AG09319 (cell line): Measurements from ENCODE around the gene S1PR4.

Experiments used
- DNase-seq: peaks from one replicate; pipeline ENCODE4 v3.0.0-alpha.2; 2010; ENCODE audit warnings: low read depth; ENCODE audit errors: extremely low read depth
- TF ChIP-seq, protein P1 (sequence below): IDR thresholded peaks from 2 replicates; pipeline ENCODE4 v1.5.1; 2011; ENCODE audit warnings: low read depth, mild to moderate bottlenecking, inconsistent platforms, low read length, moderate library complexity

Gene S1PR4

DNA sequence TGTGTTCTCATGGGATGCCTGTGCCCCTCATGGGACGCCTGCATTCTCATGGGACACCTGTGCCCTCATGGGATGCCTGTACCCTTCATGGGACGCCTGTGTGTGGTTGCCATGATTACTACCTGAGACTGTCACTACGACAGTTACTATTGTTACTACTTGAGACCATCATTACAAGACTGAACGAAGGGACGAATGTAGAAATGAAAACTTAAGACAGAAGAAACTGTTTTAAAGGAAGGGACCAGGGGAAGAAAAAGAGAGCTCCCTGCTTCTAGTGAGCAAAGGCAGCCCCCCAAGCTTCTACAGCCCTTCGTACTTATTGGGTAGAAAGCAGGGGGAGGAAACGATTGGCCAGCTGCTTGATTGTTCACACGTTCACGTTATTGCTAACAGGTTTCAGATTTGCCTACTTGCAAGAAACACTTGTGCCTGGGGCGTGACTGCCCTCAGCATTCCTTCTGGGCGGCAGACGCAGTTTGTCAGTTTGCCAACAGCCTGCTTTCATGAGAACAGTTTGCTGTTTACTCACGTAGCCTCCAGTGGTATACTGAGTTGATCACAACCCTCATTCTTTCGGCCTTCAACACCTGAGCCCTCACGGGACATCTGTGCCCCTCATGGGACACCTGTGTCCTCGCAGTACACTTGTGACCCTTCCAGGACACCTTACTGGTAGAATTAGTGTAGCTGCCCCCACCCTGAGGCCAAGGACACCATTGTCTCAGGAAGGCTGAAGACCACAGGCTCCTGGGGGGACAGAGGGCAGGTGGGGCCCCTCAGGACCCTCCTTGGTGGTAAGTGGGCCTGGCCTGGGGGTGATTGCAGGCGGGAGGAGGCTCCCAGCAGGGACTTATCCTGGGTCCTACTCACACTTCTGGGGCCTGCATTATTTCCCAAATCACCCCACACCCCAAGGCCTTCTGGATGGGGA lies 2.5 kb upstream of the S1PR4 start:
- TF ChIP-seq, protein P1, sequence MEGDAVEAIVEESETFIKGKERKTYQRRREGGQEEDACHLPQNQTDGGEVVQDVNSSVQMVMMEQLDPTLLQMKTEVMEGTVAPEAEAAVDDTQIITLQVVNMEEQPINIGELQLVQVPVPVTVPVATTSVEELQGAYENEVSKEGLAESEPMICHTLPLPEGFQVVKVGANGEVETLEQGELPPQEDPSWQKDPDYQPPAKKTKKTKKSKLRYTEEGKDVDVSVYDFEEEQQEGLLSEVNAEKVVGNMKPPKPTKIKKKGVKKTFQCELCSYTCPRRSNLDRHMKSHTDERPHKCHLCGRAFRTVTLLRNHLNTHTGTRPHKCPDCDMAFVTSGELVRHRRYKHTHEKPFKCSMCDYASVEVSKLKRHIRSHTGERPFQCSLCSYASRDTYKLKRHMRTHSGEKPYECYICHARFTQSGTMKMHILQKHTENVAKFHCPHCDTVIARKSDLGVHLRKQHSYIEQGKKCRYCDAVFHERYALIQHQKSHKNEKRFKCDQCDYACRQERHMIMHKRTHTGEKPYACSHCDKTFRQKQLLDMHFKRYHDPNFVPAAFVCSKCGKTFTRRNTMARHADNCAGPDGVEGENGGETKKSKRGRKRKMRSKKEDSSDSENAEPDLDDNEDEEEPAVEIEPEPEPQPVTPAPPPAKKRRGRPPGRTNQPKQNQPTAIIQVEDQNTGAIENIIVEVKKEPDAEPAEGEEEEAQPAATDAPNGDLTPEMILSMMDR: no peak
- peak; percentile 47 for DNase-seq

DNA sequence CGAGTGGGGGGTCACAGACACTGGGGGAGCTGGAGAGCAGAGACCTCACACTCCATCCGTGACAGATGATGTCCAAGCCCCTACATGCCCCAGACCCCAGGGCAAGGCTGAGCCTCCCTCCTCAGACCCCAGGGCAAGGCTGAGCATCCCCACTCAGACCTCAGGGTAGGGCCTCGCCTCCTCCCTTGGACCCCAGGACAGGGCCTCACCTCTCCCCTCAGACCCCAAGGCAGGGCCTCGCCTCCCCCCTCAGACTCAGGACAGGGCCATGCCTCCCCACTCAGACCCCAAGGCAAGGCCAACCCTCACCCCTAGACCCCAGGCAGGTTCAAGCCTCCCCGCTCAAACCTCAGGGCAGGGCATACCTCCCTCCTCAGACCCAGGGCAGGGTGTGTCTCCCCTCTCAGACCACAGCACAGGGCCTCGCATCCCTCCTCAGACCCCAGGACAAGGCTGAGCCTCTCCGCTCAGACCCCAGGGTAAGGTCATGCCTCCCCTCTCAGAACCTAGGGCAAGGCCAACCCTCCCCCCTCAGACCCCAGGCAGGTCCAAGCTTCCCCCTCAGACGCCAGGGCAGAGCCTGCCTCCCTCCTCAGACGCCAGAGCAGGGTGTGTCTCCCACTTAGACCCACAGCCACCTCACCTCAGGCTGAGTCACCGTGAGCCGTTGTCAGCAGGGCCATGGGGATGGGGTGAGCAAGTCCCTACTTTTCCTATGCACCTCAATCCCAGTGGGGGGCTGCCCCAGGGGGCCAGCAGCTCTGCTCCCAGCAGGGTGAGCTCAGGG lies 1.7 kb upstream of the S1PR4 start:
- TF ChIP-seq, protein P1: no peak
- DNase-seq: no peak

DNA sequence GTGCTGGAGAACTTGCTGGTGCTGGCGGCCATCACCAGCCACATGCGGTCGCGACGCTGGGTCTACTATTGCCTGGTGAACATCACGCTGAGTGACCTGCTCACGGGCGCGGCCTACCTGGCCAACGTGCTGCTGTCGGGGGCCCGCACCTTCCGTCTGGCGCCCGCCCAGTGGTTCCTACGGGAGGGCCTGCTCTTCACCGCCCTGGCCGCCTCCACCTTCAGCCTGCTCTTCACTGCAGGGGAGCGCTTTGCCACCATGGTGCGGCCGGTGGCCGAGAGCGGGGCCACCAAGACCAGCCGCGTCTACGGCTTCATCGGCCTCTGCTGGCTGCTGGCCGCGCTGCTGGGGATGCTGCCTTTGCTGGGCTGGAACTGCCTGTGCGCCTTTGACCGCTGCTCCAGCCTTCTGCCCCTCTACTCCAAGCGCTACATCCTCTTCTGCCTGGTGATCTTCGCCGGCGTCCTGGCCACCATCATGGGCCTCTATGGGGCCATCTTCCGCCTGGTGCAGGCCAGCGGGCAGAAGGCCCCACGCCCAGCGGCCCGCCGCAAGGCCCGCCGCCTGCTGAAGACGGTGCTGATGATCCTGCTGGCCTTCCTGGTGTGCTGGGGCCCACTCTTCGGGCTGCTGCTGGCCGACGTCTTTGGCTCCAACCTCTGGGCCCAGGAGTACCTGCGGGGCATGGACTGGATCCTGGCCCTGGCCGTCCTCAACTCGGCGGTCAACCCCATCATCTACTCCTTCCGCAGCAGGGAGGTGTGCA lies 587 bp downstream of the S1PR4 start:
- no peak for DNase-seq

DNA sequence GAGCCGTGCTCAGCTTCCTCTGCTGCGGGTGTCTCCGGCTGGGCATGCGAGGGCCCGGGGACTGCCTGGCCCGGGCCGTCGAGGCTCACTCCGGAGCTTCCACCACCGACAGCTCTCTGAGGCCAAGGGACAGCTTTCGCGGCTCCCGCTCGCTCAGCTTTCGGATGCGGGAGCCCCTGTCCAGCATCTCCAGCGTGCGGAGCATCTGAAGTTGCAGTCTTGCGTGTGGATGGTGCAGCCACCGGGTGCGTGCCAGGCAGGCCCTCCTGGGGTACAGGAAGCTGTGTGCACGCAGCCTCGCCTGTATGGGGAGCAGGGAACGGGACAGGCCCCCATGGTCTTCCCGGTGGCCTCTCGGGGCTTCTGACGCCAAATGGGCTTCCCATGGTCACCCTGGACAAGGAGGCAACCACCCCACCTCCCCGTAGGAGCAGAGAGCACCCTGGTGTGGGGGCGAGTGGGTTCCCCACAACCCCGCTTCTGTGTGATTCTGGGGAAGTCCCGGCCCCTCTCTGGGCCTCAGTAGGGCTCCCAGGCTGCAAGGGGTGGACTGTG lies 1.2 kb downstream of the S1PR4 start:
- TF ChIP-seq, protein P1: no peak

More for the DNA sequence above, 587 bp downstream of the S1PR4 start:
- TF ChIP-seq, protein P1: no peak

DNA sequence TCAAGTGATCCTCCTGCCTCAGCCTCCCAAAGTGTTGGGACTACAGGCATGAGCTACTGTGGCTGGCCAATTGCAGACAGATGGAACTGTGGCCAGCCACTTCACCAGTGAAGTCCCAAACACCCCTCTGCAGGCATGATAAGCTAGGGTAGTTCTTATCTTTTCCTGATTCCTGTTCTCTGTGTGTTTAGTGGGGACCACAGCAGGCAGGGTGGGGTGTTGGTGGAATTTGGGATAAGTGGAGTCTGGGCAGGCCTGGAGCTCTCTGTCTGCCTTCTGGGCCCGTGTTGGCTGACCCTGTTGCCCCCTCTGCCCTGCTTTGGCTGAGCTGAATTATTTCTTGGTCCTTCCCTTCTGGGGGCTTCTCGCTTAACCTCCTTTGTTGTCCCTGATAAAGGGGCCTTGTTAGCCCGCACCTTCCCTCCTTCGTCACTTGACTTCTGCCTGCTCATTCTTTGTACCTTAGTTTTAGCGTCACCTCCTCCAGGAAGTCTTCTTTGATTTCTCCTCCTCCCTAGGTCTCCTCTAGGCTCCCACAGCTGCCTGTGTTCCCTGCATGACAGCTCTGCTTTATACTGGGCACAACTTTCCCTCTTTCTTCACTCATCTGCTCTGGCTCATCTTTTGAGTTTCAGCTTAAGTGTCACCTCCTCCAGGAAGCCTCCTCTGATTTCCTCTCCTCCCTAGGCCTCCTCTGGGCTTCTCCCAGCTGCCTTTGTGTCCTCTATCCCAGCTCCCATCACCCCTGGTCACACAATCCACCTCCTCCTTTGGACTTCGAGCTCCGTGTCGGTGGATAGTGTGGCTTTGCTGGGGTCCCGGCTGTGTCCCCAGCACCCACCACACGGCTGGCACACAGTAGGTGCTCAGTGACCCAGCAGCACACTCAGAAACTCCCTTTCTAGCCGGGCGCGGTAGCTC lies 5.4 kb downstream of the S1PR4 start:
- no peak for DNase-seq
- TF ChIP-seq, protein P1: no peak

More for the DNA sequence above, 1.2 kb downstream of the S1PR4 start:
- DNase-seq: no peak

DNA sequence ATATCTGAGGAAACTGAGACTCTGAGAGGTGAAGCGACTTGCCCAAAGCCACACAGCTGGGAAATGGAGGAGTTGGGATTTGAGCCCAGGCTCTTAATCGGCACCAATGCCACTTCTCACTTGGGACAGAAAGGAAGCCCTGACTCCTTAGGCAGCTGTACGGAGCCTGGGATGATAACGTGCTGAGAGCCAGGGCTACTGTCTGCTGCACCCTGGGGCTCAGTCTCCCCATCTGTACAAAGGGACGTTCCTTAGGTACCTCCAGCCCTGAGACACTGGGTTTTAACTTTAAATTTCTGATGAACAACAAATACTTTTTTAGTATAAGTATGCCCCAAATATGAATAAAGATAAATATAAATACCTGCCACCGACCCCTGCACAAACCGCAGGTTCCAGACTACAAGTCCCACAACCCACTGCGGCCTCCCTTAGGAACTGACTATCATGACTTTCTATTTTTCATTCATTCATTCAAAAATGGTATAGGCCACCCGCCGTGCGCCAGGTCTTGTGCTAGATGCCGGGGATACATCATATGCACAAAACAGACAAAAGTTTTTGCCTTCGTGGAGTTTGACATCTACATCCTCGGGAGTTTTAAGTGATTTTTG lies 6.4 kb downstream of the S1PR4 start:
- TF ChIP-seq, protein P1: no peak
- peak; percentile 24 for DNase-seq
